DND-41 (cell line): ENCODE data around the gene ST14.

Experiments
- ATAC-seq: fragments of 200-7000 bp; cut with Tn5 transposase; 3 replicates; pipeline ENCODE4 v1.9.1; 2021; ENCODE audit warnings: low read depth; ENCODE audit not compliant: insufficient read depth
- DNase-seq: peaks from one replicate; pipeline ENCODE4 v3.0.0-alpha.2; 2020
- H2AFZ ChIP-seq: 2 replicates; pipeline ENCODE4 v1.6.0; 2012; ENCODE audit warnings: low read depth, low read length
- H3K27ac ChIP-seq: 2 replicates; pipeline ENCODE4 v1.5.1; 2012; ENCODE audit warnings: low read length, inconsistent platforms
- H3K27me3 ChIP-seq: fragments of 200-600 bp; sonication (generic); 2 replicates; pipeline ENCODE4 v1.6.0; 2012; ENCODE audit warnings: low read length, mild to moderate bottlenecking, inconsistent platforms; ENCODE audit not compliant: insufficient read depth, poor library complexity
- H3K36me3 ChIP-seq: 2 replicates; pipeline ENCODE4 v1.5.1; 2012; ENCODE audit warnings: low read length, inconsistent platforms; ENCODE audit not compliant: insufficient read depth
- H3K4me1 ChIP-seq: 2 replicates; pipeline ENCODE4 v1.5.1; 2012; ENCODE audit warnings: mild to moderate bottlenecking, low read length; ENCODE audit not compliant: insufficient read depth
- H3K4me2 ChIP-seq: 2 replicates; pipeline ENCODE4 v1.6.0; 2012; ENCODE audit warnings: mild to moderate bottlenecking, moderate library complexity, low read length, inconsistent platforms; ENCODE audit not compliant: insufficient read depth
- H3K4me3 ChIP-seq, 2 experiments: fragments of 200-600 bp in 1 of 2; shearing (Covaris generic) in 1 of 2; 2 replicates each; pipeline ENCODE4 v1.5.1; 2012 to 2016; ENCODE audit warnings: inconsistent platforms in 2 of 2, low read length in 2 of 2, mild to moderate bottlenecking in 2 of 2, low read depth in 1 of 2, moderate library complexity in 1 of 2
- H3K79me2 ChIP-seq: 2 replicates; pipeline ENCODE4 v1.6.0; 2012; ENCODE audit warnings: low read length, inconsistent platforms; ENCODE audit not compliant: insufficient read depth
- H3K9ac ChIP-seq: 2 replicates; pipeline ENCODE4 v1.6.0; 2012; ENCODE audit warnings: low read depth, mild to moderate bottlenecking, inconsistent platforms, low read length, moderate library complexity
- H3K9me3 ChIP-seq: 2 replicates; pipeline ENCODE4 v1.5.1; 2012; ENCODE audit warnings: low read length, moderate library complexity, mild to moderate bottlenecking, inconsistent platforms; ENCODE audit not compliant: insufficient read depth, severe bottlenecking
- H4K20me1 ChIP-seq: 2 replicates; pipeline ENCODE4 v1.6.0; 2012; ENCODE audit warnings: low read length; ENCODE audit not compliant: insufficient read depth
- CTCF ChIP-seq: IDR thresholded peaks from 2 replicates; pipeline ENCODE4 v1.5.1; 2012; ENCODE audit warnings: borderline replicate concordance, low read length, moderate library complexity, mild to moderate bottlenecking; ENCODE audit not compliant: poor library complexity, severe bottlenecking; ENCODE audit errors: extremely low read depth
- EZH2 ChIP-seq: IDR thresholded peaks from 3 replicates; pipeline ENCODE4 v1.6.1; 2012; ENCODE audit warnings: borderline replicate concordance, low read depth, mild to moderate bottlenecking, moderate library complexity, low read length, inconsistent platforms; ENCODE audit not compliant: severe bottlenecking

The ST14 gene

GRCh38 chr11:130209128-130209932 is 49.7 kb downstream of the ST14 start:
- ATAC-seq = no peak
- Histone ChIP-seq H3K27ac (no peak overlapping the region), H3K9ac (no peak overlapping the region), H3K27me3 (no peaks in the 10 kb centered on the region), H3K79me2 (no peaks in the 10 kb centered on the region), H3K4me1 (peaks cover 5% of the 10 kb centered on the region), H3K4me2 (no peak overlapping the region), H3K4me3 (no peak overlapping the region), H4K20me1 (peaks cover 8% of the 10 kb centered on the region; the same call in 1 of the 2 replicates), H2AFZ (no peak overlapping the region), H3K36me3 (no peaks in the 10 kb centered on the region), H3K9me3 (no peaks in the 10 kb centered on the region)
- TF ChIP-seq EZH2 = no peak
- no peak for TF ChIP-seq CTCF
- DNase-seq = no peak

- TF ChIP-seq EZH2 (no peak), CTCF (no peak)
- ATAC-seq (no peak), DNase-seq (no peak)
- no peaks in the 10 kb centered on the region for H3K9me3 ChIP-seq
- no peak overlapping the region for H3K4me3 ChIP-seq
- H3K27ac ChIP-seq = no peak overlapping the region
- no peaks in the 10 kb centered on the region for H3K27me3 ChIP-seq
- H3K9ac ChIP-seq = no peak overlapping the region
- H3K4me1 ChIP-seq = peaks cover 5% of the 10 kb centered on the region
- H3K79me2 ChIP-seq = no peaks in the 10 kb centered on the region
- H2AFZ ChIP-seq = no peak overlapping the region
- H3K4me2 ChIP-seq = no peak overlapping the region
- H4K20me1 ChIP-seq = peaks cover 8% of the 10 kb centered on the region; the same call in 1 of the 2 replicates
- H3K36me3 ChIP-seq = no peaks in the 10 kb centered on the region
Observed at GRCh38 chr11:130209954-130210854, 50.6 kb downstream of the ST14 start.

- Histone ChIP-seq H3K9me3 (no peaks in the 10 kb centered on the region), H3K4me1 (peaks cover 5% of the 10 kb centered on the region)
- no peak for DNase-seq
Observed at GRCh38 chr11:130211144-130211543, 51.6 kb downstream of the ST14 start.

More at GRCh38 chr11:130211144-130211543, 51.6 kb downstream of the ST14 start:
- TF ChIP-seq EZH2 (no peak), CTCF (no peak)
- Histone ChIP-seq H3K4me3 (no peak overlapping the region), H3K4me2 (no peak overlapping the region), H3K36me3 (no peaks in the 10 kb centered on the region), H2AFZ (no peak overlapping the region), H3K27ac (no peak overlapping the region), H3K79me2 (no peaks in the 10 kb centered on the region), H3K27me3 (no peaks in the 10 kb centered on the region), H4K20me1 (peaks cover 8% of the 10 kb centered on the region; the same call in 1 of the 2 replicates), H3K9ac (no peak overlapping the region)
- no peak for ATAC-seq
